ENCODE data around the gene RBM24.

The RBM24 gene

GRCh38 chr6:17242087-17242486 lies 39.1 kb upstream of the RBM24 start:
- no peak for TF ChIP-seq CTCF (IDR thresholded peaks at IDR 0.05; ENCODE audit: poor library complexity, severe bottlenecking)
- H3K9me3 ChIP-seq (ENCODE audit: severe bottlenecking), result no peaks in the 10 kb centered on the region
- ATAC-seq (ENCODE audit: low read depth), result no peak
- H3K27me3 ChIP-seq (ENCODE audit: insufficient read depth, poor library complexity, severe bottlenecking), result no peaks in the 10 kb centered on the region
- DNase-seq (ENCODE audit: low spot score), result no peak
- H3K27ac ChIP-seq (ENCODE audit: poor library complexity, severe bottlenecking), result no peak overlapping the region
- no peak overlapping the region for H3K4me3 ChIP-seq (ENCODE audit: severe bottlenecking)
- H3K36me3 ChIP-seq (ENCODE audit: low read depth), result no peaks in the 10 kb centered on the region
- no peaks in the 10 kb centered on the region for H3K4me1 ChIP-seq (ENCODE audit: insufficient read depth, poor library complexity, severe bottlenecking)

GRCh38 chr6:17250237-17250636 lies 30.9 kb upstream of the RBM24 start:
- H3K27ac ChIP-seq (ENCODE audit: poor library complexity, severe bottlenecking), result no peak overlapping the region
- H3K27me3 ChIP-seq (ENCODE audit: insufficient read depth, poor library complexity, severe bottlenecking), result no peaks in the 10 kb centered on the region
- ATAC-seq (ENCODE audit: low read depth) (no peak), DNase-seq (ENCODE audit: low spot score) (no peak)
- no peak overlapping the region for H3K4me3 ChIP-seq (ENCODE audit: severe bottlenecking)
- no peaks in the 10 kb centered on the region for H3K4me1 ChIP-seq (ENCODE audit: insufficient read depth, poor library complexity, severe bottlenecking)
- H3K36me3 ChIP-seq (ENCODE audit: low read depth), result no peaks in the 10 kb centered on the region
- no peaks in the 10 kb centered on the region for H3K9me3 ChIP-seq (ENCODE audit: severe bottlenecking)
- no peak for TF ChIP-seq CTCF (IDR thresholded peaks at IDR 0.05; ENCODE audit: poor library complexity, severe bottlenecking)

- H3K4me3 ChIP-seq (ENCODE audit: severe bottlenecking), result no peak overlapping the region
- H3K4me1 ChIP-seq (ENCODE audit: insufficient read depth, poor library complexity, severe bottlenecking), result no peaks in the 10 kb centered on the region
- H3K9me3 ChIP-seq (ENCODE audit: severe bottlenecking), result no peaks in the 10 kb centered on the region
- H3K27me3 ChIP-seq (ENCODE audit: insufficient read depth, poor library complexity, severe bottlenecking), result no peaks in the 10 kb centered on the region
- no peak for DNase-seq (ENCODE audit: low spot score)
- no peaks in the 10 kb centered on the region for H3K36me3 ChIP-seq (ENCODE audit: low read depth)
- H3K27ac ChIP-seq (ENCODE audit: poor library complexity, severe bottlenecking), result no peak overlapping the region
- ATAC-seq (ENCODE audit: low read depth), result no peak
- no peak for TF ChIP-seq CTCF (IDR thresholded peaks at IDR 0.05; ENCODE audit: poor library complexity, severe bottlenecking)
Observed at GRCh38 chr6:17251953-17252352, 29.2 kb upstream of the RBM24 start.

GRCh38 chr6:17258749-17259148 lies 22.4 kb upstream of the RBM24 start:
- no peak for ATAC-seq (ENCODE audit: low read depth)
- DNase-seq (ENCODE audit: low spot score), result no peak
- Histone ChIP-seq H3K4me1 (ENCODE audit: insufficient read depth, poor library complexity, severe bottlenecking) (no peaks in the 10 kb centered on the region), H3K4me3 (ENCODE audit: severe bottlenecking) (no peak overlapping the region), H3K9me3 (ENCODE audit: severe bottlenecking) (no peaks in the 10 kb centered on the region), H3K27ac (ENCODE audit: poor library complexity, severe bottlenecking) (no peak overlapping the region), H3K27me3 (ENCODE audit: insufficient read depth, poor library complexity, severe bottlenecking) (no peaks in the 10 kb centered on the region), H3K36me3 (ENCODE audit: low read depth) (no peaks in the 10 kb centered on the region)
- TF ChIP-seq CTCF (IDR thresholded peaks at IDR 0.05; ENCODE audit: poor library complexity, severe bottlenecking), result no peak

GRCh38 chr6:17265570-17265969 lies 15.6 kb upstream of the RBM24 start:
- no peaks in the 10 kb centered on the region for H3K27me3 ChIP-seq (ENCODE audit: insufficient read depth, poor library complexity, severe bottlenecking)
- H3K27ac ChIP-seq (ENCODE audit: poor library complexity, severe bottlenecking), result no peak overlapping the region
- ATAC-seq (ENCODE audit: low read depth) (no peak), DNase-seq (ENCODE audit: low spot score) (no peak)
- H3K36me3 ChIP-seq (ENCODE audit: low read depth), result no peaks in the 10 kb centered on the region
- no peaks in the 10 kb centered on the region for H3K9me3 ChIP-seq (ENCODE audit: severe bottlenecking)
- no peak overlapping the region for H3K4me3 ChIP-seq (ENCODE audit: severe bottlenecking)
- no peak for TF ChIP-seq CTCF (IDR thresholded peaks at IDR 0.05; ENCODE audit: poor library complexity, severe bottlenecking)
- H3K4me1 ChIP-seq (ENCODE audit: insufficient read depth, poor library complexity, severe bottlenecking), result no peaks in the 10 kb centered on the region
